Suppressor macrophage treated with lipopolysaccharide for 1 hour (primary cell): ENCODE results near the gene PIK3CG.
"Not testable (repeated sequence)": the region's sequence is repeated elsewhere in the genome, so short reads cannot be mapped to it uniquely, and the experiment has no call there.

Experiments used
- DNase-seq, 3 donors: peaks; one replicate each; pipeline ENCODE4 v3.0.0-alpha.2; 2020 to 2022

Gene PIK3CG

DNA sequence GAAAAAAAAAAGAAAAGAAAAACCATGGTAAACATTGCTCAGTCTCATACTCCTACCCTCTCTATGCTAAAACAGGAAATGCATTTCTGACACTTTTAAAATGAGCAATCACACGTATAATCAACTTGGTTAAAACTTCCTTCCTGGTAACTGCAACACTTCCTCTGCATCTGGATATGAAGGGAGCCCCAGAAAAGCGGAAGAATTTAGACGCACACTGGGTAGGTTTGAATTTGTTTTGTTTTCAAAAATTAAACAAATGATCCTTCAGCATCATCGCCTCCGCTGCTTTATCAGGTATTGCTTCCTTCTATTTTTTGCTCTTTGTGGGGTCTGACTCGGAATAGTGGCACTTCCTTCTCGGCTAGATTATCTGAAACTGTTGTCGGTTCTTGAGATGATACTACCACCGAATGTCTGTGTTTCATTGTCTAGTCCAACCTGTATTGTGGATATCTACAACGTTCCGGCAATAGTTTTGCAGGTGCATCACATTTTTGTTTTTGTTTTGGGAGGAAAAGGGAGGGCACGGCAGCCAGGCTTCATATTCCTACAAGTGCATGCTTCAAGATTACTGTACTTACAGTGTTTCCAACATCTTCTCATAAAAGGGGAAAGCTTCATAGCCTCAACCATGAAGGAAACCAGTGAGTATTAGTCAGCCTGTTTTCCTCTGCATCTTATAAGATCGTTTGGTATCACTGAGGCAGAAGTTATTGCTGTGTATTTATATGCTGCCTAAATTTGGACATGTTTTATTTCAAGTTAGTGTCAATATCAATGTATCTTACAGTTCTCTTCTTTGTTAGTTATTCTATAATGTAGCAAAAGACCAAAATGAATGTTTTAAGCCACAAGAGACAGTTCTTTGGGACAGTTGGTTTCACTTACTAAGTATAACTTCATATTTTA, at the start of gene PIK3CG:
Gene PIK3CG (plus strand): TSS at position 153 of the 912 bp plus-strand sequence. CDS start 2,280 bp downstream, outside the sequence.
- DNase-seq: peak; percentile 68 to 91 (median 86)

DNA sequence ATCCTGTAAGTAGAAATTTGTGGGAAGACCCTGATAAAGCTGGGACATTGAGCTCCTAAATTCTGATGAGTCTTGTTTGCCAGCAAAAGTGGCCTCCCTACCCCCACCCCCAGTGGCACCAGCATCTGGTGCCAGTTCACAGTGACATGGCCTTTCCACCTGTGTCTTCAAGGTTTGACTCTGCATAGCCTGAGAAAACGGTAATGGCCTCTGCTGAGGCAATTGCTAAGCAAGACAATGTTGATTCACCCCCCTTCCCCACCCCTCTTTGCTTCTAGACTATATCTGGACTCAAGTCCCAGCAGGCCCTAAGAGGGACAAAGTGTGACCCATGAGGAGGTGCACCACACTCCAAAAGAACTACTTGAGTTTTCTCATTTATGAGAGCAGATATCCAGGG, 48.0 kb upstream of the PIK3CG start:
- DNase-seq: no peak

DNA sequence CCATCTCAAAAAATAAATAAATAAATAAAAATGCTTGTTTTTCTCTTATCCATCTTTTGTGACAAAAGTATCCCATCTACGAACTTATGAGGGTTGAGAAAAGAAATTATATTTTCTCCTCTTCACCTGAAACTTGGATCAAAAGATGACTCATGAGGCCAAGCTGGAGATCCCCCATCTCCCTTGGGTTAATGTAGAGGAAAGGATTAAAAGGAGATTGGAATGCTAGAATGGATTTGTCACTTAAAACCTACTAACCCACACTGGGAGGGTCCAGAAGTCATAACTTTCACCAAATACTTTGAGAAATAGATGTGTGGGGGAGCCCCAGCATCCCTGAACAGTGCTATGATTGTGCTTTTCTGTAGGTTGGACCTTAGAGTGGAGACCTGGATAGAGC, 46.3 kb upstream of the PIK3CG start:
- no peak for DNase-seq

- DNase-seq: no peak
Observed at GRCh38 chr7:106819546-106819945, 45.5 kb upstream of the PIK3CG start.

GRCh38 chr7:106820321-106821217, 44.5 kb upstream of the PIK3CG start:
- DNase-seq: no peak

GRCh38 chr7:106823631-106824030, 41.5 kb upstream of the PIK3CG start:
- DNase-seq: peak; percentile 35 to 47 (median 36)

- peak; percentile 86 to 95 (median 88) for DNase-seq
Observed at GRCh38 chr7:106824458-106824857, 40.6 kb upstream of the PIK3CG start.

DNA sequence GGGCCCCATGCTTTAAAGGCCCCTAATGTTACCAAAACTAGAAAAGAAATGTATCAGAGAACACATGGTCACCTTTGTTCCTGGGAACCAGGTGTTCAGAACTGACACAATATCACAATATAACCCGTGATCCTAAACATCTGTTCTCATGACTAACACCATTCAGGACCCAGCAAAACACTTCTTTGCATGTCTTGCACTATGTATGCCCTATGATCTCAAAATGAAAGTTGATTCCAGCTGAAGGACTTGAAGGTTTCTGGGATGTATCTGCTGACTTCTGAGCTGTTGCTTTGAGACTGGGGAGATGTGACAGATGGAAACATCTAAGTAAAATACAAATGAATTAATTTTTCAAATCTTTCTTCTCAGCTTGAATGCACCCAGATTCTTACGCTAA, 37.5 kb upstream of the PIK3CG start:
- no peak for DNase-seq

GRCh38 chr7:106829496-106829895, 35.6 kb upstream of the PIK3CG start:
- no peak for DNase-seq

DNA sequence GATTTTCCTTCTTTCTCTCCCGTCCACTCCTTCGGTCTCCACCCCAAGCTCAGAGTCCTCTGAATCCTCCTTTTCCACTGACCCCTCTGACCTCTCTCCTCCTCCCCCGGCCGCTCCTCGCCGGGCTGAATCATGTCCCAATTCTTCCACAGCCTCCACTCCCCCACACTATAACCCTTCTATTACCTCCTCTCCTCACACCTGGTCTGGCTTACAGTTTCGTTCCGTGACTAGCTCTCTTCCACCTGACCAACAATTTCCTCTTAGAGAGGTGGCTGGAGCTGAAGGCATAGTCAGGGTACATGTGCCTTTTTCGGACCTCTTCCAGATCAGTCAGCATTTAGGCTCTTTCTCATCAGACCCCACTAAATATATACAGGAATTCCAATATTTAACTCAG, 34.2 kb upstream of the PIK3CG start:
- DNase-seq: not testable (repeated sequence)

- peak in 2 of 3 donors; percentile 30 to 32 for DNase-seq
Observed at GRCh38 chr7:106836816-106837215, 28.3 kb upstream of the PIK3CG start.

GRCh38 chr7:106839511-106839910, 25.6 kb upstream of the PIK3CG start:
- DNase-seq: no peak

DNA sequence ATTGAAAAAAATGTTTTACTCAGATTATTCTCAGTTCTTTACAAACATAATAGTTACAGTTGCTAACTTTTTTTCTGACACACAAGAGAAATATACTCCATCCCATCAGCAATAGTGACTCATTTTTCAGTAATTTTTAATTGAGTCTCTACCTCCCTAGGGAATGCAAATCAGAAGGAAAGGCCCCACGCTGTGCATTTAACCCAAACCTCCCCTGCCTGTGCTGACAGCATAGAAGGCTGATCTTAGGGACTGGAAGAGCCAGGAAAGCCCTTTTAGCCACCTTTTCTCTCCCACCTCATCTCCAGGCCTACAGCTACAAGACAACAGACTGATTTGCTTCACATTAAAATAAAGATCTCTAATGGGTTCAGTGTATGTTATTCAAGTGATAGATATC, 24.7 kb upstream of the PIK3CG start:
- DNase-seq: no peak

DNA sequence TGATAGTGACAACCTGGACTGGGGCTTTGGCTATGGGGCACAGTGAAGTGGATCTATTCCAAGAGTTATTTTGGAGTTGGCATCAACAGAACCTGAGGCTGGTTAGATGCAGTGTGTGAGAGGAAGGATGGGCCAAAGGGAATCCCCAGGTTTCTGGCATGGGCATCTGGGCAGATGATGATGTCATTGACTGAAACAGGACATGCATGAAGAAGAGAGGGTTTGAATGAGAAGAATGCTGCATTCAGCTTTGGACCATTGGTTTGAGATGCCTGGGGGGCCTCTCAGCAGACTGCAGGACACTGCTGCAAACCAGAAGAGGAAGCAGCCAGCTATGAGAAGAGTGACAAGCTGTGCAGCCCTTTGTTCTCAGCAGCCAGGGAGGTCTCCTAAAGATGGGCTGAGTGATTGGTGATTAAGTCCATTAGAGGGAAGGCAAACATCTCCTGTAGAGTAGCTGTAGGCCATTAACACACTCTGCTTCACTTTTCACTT, 23.1 kb upstream of the PIK3CG start:
- DNase-seq: peak; percentile 37 to 42 (median 39)

DNA sequence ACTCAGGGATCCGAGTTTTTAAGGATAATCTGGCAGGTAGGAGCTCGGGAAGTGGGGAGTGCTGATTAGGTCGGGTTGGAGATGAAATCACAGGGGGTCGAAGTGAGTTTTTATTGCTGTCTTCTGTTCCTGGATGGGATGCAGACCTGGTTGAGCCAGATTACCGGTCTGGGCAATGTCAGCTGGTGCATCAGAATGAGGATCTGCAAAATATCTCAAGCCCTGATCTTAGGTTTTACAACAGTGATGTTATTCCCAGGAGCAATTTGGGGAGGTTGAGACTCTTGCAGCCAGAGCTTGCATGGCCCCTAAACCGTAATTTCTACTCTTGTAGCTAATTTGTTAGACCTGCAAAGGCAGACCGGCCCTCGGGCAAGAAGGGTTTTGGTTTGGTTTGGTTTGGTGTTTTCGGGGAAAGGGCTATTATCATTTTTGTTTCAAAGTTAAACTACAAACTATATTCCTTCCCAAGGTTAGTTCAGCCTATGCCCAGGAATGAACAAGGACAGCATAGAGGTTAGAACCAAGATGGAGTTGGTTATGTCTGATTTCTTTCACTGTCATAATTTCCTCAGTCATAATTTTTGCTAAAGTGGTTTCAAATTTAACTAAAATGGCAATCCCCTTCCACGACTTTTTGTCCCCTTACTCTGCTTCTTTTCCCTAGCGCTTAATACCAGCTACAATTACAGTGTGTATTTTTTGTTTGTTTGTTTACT, 20.6 kb upstream of the PIK3CG start:
- no peak for DNase-seq

GRCh38 chr7:106848049-106848448, 17.0 kb upstream of the PIK3CG start:
- no peak for DNase-seq

- no peak for DNase-seq
Observed at GRCh38 chr7:106848851-106849442, 16.1 kb upstream of the PIK3CG start.

GRCh38 chr7:106851632-106852031, 13.4 kb upstream of the PIK3CG start:
- DNase-seq: not testable (repeated sequence)

DNA sequence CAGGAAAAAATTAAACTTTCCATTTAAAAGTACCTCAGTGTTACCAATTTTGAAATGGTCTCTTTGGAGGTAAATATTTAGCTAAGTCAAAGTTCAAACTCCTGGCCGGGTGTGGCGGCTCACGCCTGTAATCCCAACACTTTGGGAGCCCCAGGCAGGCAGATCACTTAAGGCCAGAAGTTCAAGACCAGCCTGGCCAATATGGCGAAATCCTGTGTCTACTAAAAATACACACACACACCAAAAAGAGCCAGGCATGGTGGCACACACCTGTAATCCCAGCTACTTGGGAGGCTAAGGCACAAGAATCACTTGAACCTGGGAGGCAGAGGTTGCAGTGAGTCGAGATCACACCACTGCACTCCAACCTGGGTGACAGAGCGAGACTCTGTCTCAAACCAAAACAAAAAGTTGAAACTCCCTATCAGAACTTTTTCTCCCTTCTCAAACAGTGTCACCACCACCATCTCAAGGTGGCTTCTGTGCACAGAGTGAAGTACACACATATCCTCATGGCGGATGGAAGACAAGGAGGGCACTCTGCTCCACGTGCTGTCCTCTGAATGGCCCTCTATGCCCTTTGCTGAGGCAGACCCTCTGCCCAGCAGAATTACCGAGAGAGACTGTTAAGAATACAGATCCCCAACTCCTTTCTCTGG, 11.7 kb upstream of the PIK3CG start:
- DNase-seq: no peak

GRCh38 chr7:106855540-106856132, 9.4 kb upstream of the PIK3CG start:
- no peak for DNase-seq
